Activated CD4-positive, alpha-beta T cell treated with anti-CD3 and anti-CD28 coated beads for 4 hours (primary cell): ENCODE data around the gene SCLY.
"Not testable (repeated sequence)": the region's sequence is repeated elsewhere in the genome, so short reads cannot be mapped to it uniquely, and the experiment has no call there.

ENCODE experiments used
- DNase-seq, 2 donors: peaks; one replicate each; pipeline ENCODE4 v3.0.0-alpha.2; 2020

Gene SCLY

DNA sequence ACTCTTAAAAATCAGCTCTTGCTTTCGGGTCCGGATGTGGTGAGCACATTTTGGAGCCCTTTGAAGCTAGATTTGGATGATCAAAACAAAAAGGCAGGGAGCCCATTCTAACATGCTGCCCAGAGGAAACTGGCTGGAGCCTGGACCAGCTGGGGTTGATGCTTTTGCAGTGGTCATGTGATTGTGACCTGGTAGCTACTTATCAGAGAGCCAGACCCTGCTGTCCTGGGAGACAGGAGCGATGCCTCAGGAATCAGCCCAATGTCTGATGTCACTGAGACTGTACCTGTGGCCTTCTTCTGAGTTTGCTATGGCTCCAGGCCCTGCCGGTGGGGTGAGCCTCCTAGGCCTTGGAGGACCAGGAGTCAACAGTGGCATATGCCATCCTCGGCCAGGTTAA is 18.7 kb upstream of the SCLY start:
- DNase-seq: no peak

GRCh38 chr2:238042849-238043584 is 17.8 kb upstream of the SCLY start:
- no peak for DNase-seq

GRCh38 chr2:238043851-238044250 is 16.9 kb upstream of the SCLY start:
- no peak for DNase-seq

DNA sequence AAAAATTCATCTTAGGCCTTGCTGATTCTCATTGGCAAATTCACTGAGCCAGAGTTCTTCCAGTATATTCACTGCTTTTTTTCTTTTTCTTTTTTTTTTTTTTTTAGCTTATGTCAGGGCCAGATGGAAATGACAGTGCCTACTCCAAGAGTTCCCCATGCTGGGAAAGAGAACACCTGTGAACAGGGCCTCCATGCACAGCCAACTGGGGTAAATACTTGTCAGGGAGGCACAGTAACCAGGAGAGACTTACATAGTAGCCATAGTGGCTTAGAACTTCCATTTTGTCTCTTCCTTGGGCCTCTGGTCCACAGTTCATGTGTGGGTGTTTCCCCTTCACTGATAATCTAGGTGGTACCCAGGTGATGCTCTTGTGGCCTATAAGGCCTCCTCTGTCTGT is 15.2 kb upstream of the SCLY start:
- DNase-seq: no peak

DNA sequence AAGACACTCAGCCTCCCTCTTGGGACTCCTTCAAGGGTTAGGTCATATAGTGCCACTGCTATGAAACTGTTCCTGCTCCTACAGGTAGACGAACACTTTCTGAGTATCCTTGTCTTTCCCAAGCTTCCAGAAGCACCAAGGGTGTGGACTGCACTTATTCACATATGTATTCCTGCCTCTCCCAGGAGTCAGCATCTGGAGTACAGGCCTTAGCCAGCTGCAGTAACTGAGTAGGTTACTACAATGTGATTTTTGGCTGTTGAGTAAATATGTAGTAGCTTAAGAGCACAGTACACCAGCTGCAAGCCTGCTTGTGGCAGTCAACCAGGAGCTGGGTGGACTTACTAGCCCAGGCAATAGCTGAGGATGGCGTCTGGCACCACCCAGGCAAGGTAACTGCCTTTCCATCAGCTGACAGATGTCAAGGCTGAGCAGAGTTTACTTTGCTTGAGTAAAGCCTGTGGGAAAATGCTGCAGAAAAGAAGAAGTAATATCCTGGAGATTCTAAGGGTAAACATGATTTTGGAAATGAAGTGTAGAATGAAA is 14.0 kb upstream of the SCLY start:
- DNase-seq: no peak

DNA sequence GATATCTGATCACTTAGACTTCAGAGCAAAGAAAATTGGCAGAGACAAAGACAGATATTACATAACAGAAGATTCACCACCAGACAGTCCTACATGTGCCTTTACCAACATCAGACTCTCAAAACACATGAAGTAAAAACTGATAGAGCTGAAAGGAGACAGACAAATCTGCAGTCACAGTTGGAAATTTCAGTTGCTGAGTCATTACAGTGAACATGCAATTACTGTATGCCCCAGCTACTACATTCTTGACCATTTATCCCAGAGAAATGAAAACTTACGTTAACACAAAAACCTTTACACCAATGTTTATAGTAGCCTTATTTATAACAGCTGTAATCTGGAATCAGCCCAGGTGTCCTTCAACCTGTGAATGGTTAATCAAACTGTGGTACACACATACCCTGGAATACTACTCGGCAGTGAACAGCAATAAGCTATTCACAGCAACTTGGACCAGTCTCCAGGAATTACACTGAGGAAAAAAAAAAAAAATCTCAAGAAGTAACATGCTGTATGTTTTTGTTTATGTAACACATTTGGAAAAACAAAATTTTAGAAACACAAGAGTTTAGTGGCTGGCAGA is 7.5 kb upstream of the SCLY start:
- DNase-seq: no peak

DNA sequence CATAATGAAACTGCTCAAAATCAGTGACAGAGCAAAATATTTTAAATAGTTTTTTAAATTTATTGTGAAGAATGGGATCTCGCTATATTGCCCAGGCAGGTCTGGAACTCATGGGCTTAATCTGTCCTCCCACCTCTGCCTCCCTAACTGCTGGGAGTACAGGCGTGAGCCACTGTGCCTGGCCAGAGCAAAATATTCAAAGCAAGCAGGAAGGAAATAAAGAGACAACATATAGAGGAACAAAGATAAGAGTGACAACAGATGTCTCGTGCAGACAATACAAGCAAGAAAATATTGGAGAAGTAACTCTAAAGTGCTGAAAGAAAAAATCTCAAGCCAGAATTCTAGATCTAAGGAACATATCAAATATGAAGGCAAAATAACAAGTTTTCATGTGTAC is 5.0 kb upstream of the SCLY start:
- no peak for DNase-seq

- not testable (repeated sequence) for DNase-seq
These were observed 2.9 kb upstream of the SCLY start for GRCh38 chr2:238057696-238058575.

GRCh38 chr2:238059505-238059904 is 1.3 kb upstream of the SCLY start:
- no peak for DNase-seq

DNA sequence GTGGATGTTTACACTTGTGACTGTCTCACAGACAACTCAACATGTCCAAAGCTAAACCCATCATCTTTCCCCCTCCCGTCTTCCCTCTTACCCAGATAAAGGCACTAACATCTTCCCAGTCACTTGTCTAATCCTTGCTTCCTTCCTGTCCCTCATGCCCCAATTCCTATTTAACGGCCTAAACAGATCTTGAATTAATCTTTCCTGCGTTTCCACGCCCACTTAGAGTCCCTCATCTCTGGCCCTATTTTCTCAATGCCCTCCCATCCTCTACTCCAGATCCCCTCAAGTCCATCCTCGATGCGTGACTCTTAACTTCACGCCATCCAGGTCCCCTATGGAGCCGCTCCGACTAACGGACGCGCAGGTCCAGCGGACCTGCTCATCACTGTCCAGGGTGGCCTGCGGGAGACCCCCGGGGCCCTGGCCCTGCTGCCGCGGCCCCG is 682 bp upstream of the SCLY start:
- peak in 1 of 2 donors; percentile 6 for DNase-seq

GRCh38 chr2:238061315-238062202 is 758 bp downstream of the SCLY start:
- peak in 1 of 2 donors; percentile 20 for DNase-seq

DNA sequence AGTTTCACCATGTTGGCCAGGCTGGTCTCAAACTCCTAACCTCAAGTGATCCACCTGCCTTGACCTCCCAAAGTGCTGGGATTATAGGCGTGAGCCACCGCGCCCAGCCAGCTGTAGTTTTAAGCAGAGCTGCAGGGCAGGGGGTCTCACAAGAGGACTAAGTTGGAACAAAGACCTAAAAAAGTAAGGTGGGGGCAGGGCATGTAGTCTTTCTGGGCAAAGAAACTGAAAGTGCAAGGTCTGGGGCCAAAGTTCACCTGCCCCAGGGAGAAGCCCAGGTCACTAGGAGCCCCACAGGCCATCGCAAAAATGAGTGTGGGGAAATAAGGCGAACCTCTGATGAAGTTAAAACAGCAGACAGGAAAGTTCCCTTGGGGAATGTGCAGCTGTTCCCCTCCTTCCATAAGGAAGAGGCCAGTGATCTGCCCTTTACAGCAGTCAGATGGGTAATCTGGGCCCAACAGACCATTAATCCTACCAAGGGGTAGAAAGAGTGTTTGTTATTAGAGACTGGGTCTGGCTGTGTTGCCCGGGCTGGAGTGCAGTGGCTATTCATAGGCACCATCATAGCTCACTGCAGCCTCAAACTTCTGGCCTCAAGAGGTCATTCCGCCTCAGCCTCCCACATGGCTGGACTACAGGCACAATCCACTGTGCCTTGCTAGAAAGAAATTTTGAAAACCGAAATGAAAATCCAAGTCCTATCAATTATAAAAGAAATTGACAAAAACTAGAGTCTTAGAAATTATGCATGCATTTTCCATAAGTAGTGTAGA is 2.8 kb downstream of the SCLY start:
- no peak for DNase-seq

GRCh38 chr2:238064376-238064775 is 3.6 kb downstream of the SCLY start:
- no peak for DNase-seq

- DNase-seq: no peak
These were observed 4.5 kb downstream of the SCLY start for GRCh38 chr2:238065071-238065846.

GRCh38 chr2:238066218-238066617 is 5.4 kb downstream of the SCLY start:
- DNase-seq: no peak

DNA sequence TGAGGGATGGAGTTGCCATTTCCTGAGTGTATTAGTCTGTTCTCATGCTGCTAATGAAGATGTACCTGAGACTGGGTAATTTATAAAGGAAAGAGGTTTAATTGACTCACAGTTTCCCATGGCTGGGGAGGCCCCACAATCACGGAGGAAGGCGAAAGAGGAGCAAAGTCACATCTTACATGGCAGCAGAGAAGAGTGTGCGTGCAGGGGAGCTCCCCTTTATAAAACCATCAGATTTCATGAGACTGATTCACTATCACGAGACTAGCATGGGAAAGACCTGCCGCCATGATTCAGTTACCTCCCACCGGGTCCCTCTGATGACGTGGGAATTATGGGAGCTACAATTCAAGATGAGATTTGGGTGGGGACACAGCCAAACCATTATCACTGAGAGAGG is 5.9 kb downstream of the SCLY start:
- peak in 1 of 2 donors; percentile 12 for DNase-seq

DNA sequence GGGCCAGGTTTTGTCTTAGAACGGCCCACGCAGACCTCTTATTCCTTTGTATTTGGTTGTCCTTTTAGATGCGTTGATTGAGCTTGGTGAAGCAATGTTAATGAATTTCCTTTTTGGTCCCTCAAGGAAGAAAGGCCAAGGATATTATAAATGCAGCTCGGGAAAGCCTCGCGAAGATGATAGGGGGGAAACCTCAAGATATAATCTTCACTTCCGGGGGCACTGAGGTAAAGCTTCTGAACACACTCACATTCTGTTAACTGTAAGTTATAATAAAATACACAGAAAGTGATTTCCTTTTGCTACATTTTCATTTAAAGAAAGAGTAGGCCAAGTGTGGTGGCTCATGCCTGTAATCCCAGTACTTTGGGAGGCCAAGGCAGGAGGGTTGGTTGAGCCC is 7.1 kb downstream of the SCLY start:
- DNase-seq: no peak

DNA sequence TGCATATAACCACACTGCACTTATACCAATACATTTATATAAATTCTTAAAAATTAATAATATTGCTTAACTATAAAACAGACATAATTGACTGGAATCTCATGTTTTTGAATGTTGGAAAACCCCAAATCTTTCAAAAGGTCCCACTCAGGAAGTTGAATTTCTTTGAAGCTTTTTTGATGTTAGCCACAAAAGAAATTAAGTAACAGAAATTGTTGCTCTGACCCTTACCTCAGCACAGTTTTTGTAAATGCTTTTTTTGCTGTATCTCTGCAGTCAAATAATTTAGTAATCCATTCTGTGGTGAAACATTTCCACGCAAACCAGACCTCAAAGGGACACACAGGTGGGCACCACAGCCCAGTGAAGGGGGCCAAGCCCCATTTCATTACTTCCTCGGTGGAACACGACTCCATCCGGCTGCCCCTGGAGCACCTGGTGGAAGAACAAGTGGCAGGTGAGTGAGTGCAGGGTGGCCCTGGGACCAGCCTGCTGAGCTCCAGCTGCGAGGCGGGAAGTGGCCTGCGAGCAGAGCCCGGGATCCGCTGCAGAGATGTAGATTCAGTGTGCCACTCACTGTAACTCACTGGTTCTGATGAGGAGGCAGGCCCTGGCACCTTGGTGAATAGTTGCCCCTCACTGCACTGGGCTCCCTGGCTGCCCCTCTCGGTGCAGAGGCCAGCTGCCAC is 8.4 kb downstream of the SCLY start:
- DNase-seq: peak in 1 of 2 donors; percentile 18

DNA sequence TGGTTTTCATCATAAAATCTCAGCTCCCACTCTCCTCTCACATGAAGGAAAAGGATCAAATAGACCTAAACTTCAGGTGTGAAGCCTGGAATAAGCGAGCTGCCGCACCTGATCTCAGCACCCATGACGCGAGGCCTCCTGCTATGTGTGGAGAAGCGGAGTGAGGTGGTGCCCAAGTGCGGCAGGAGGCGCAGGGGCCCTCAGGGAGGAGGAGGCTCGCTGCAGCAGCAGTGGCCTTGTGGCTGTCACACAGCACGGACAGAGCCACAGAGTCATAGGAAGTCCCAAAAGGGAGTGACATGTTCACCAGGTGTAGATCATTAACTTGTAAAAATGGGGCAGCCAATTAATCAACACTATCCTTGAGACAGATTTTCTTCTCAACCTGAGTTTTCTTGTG is 9.1 kb downstream of the SCLY start:
- DNase-seq: no peak

- DNase-seq: no peak
These were observed 14.6 kb downstream of the SCLY start for GRCh38 chr2:238075397-238075796.
